ENCODE measurements around the gene FERD3L.
"Not testable (repeated sequence)": the region's sequence is repeated elsewhere in the genome, so short reads cannot be mapped to it uniquely, and the experiment has no call there.

The FERD3L gene

GRCh38 chr7:19144661-19145433 lies at the start of gene FERD3L:
Gene FERD3L, minus strand, starts transcription at chr7:19145421. Its CDS starts 59 bp downstream, at chr7:19145362.
- TF ChIP-seq, protein P1, sequence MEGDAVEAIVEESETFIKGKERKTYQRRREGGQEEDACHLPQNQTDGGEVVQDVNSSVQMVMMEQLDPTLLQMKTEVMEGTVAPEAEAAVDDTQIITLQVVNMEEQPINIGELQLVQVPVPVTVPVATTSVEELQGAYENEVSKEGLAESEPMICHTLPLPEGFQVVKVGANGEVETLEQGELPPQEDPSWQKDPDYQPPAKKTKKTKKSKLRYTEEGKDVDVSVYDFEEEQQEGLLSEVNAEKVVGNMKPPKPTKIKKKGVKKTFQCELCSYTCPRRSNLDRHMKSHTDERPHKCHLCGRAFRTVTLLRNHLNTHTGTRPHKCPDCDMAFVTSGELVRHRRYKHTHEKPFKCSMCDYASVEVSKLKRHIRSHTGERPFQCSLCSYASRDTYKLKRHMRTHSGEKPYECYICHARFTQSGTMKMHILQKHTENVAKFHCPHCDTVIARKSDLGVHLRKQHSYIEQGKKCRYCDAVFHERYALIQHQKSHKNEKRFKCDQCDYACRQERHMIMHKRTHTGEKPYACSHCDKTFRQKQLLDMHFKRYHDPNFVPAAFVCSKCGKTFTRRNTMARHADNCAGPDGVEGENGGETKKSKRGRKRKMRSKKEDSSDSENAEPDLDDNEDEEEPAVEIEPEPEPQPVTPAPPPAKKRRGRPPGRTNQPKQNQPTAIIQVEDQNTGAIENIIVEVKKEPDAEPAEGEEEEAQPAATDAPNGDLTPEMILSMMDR (conservative IDR thresholded peaks at IDR 0.05): no peak
- TF ChIP-seq ZFX (IDR thresholded peaks at IDR 0.05): no peak
- no peak within 1 kb of the TSS for H3K27ac ChIP-seq

DNA sequence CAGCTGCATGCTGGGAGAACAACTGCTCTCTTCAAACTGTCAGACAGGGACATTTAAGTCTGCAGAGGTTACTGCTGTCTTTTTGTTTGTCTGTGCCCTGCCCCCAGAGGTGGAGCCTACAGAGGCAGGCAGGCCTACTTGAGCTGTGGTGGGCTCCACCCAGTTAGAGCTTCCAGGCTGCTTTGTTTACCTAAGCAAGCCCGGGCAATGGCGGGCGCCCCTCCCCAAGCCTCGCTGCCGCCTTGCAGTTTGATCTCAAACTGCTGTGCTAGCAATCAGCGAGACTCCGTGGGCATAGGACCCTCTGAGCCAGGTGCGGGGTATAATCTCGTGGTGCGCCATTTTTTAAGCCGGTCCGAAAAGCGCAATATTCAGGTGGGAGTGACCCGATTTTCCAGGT lies 49.2 kb upstream of the FERD3L start:
- not testable (repeated sequence) for H3K27ac ChIP-seq

GRCh38 chr7:19181634-19182033 lies 36.4 kb upstream of the FERD3L start:
- TF ChIP-seq, protein P1 (conservative IDR thresholded peaks at IDR 0.05): no peak
- TF ChIP-seq ZFX (IDR thresholded peaks at IDR 0.05): no peak

DNA sequence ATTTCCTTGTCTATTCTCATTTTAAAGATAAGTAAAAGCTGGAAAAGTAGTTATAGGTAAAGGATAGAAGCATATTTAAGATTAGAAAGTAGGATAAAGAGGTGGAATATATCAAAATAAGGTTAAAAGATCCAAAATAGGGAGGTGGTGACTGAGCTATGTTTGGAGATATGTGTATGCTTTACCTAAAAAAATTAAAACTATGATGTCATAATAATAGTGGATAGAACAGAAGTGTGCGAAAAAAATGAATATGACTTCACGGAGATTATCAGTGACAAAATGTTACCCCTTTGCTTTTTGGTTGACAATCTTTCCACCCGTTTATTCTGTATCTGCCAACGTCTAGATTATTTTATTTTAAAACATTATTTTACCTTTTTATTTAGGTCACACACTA lies 33.4 kb upstream of the FERD3L start:
- TF ChIP-seq, protein P1 (conservative IDR thresholded peaks at IDR 0.05): no peak
- no peak for TF ChIP-seq ZFX (IDR thresholded peaks at IDR 0.05)
- no peak overlapping the region for H3K27ac ChIP-seq

More at GRCh38 chr7:19181634-19182033, 36.4 kb upstream of the FERD3L start:
- H3K27ac ChIP-seq: no peak overlapping the region

- TF ChIP-seq, protein P1 (conservative IDR thresholded peaks at IDR 0.05): no peak
- no peak for TF ChIP-seq ZFX (IDR thresholded peaks at IDR 0.05)
- no peak overlapping the region for H3K27ac ChIP-seq
These were observed 32.0 kb upstream of the FERD3L start for GRCh38 chr7:19177269-19177668.

GRCh38 chr7:19175241-19175640 lies 30.0 kb upstream of the FERD3L start:
- TF ChIP-seq, protein P1 (conservative IDR thresholded peaks at IDR 0.05): no peak
- no peak for TF ChIP-seq ZFX (IDR thresholded peaks at IDR 0.05)

GRCh38 chr7:19161671-19162070 lies 16.4 kb upstream of the FERD3L start:
- no peak overlapping the region for H3K27ac ChIP-seq
- TF ChIP-seq, protein P1 (conservative IDR thresholded peaks at IDR 0.05): no peak
- no peak for TF ChIP-seq ZFX (IDR thresholded peaks at IDR 0.05)

More at GRCh38 chr7:19175241-19175640, 30.0 kb upstream of the FERD3L start:
- no peak overlapping the region for H3K27ac ChIP-seq

GRCh38 chr7:19146699-19147098 lies 1.5 kb upstream of the FERD3L start:
- no peak overlapping the region for H3K27ac ChIP-seq
- TF ChIP-seq ZFX (IDR thresholded peaks at IDR 0.05): no peak
- TF ChIP-seq, protein P1 (conservative IDR thresholded peaks at IDR 0.05): no peak
